Upper lobe of right lung (tissue), 1 donor: ENCODE data around the gene FAM120B. TPM values are rescaled to one million over a fixed set of nuclear protein-coding genes. Genes with fewer than 3 reads are reported as not detected.

Experiments used
- ATAC-seq: fragments of 200-7000 bp; cut with Tn5 transposase; one replicate; pipeline ENCODE4 v1.9.1; 2020; ENCODE audit warnings: mild to moderate bottlenecking, moderate library complexity
- DNase-seq: peaks from one replicate; pipeline ENCODE4 v3.0.0-alpha.2; 2020
- H3K27ac ChIP-seq: fragments of 200-600 bp; one replicate; pipeline ENCODE4 v1.8.0; 2022
- H3K27me3 ChIP-seq: fragments of 200-600 bp; one replicate; pipeline ENCODE4 v1.8.0; 2022; ENCODE audit warnings: mild to moderate bottlenecking
- H3K36me3 ChIP-seq: fragments of 200-600 bp; one replicate; pipeline ENCODE4 v1.8.0; 2022
- H3K4me1 ChIP-seq: fragments of 200-600 bp; one replicate; pipeline ENCODE4 v1.8.0; 2022
- H3K4me3 ChIP-seq: fragments of 200-600 bp; one replicate; pipeline ENCODE4 v1.8.0; 2022; ENCODE audit warnings: mild to moderate bottlenecking
- H3K9me3 ChIP-seq: fragments of 200-600 bp; one replicate; pipeline ENCODE4 v1.8.0; 2022
- CTCF ChIP-seq: fragments of 200-600 bp; IDR thresholded peaks from one replicate; pipeline ENCODE4 v1.8.0; 2022; ENCODE audit warnings: antibody characterized with exemption
- intact Hi-C: fragments of 100-400 bp; cut with DNase I; formaldehyde crosslinking; loops from one replicate; pipeline ENCODE4 v1.11.0; 2022
- total RNA-seq: library from RNA; stranded (reverse); fragmentation: NEBNext Ultra II Directional; extraction: Animal tissue kit (Norgen Biotek cat#: 25700); gene quantifications from one replicate; pipeline ENCODE4 v1.2.1, GENCODE V29; 2021
- donor health status: DM: no; HTN: yes; CAD: no; lungs with severe emphysema.

Gene FAM120B
- total RNA-seq, 1 donor from 2014 or later: 26.1 TPM

- H3K4me3 ChIP-seq: peak overlapping the region; percentile 81
These were observed 19.1 kb upstream of the FAM120B start for GRCh38 chr6:170287371-170287876.

GRCh38 chr6:170288091-170288631 lies 18.4 kb upstream of the FAM120B start:
- intact Hi-C loops: no loop called here
- no peak for DNase-seq
- no peak for ATAC-seq
- Histone ChIP-seq H3K27me3 (peaks cover 34% of the 10 kb centered on the region), H3K27ac (no peak overlapping the region), H3K4me3 (peak overlapping the region; percentile 81), H3K4me1 (peaks cover 49% of the 10 kb centered on the region), H3K9me3 (no peaks in the 10 kb centered on the region), H3K36me3 (peaks cover 17% of the 10 kb centered on the region)
- no peak for TF ChIP-seq CTCF

More at GRCh38 chr6:170287371-170287876, 19.1 kb upstream of the FAM120B start:
- DNase-seq (peak; percentile 35), ATAC-seq (no peak)
- intact Hi-C loops: no loop called here
- no peak for TF ChIP-seq CTCF
- H3K27ac ChIP-seq: peak overlapping the region; percentile 65
- H3K4me1 ChIP-seq: peaks cover 42% of the 10 kb centered on the region
- H3K27me3 ChIP-seq: peaks cover 34% of the 10 kb centered on the region
- peaks cover 24% of the 10 kb centered on the region for H3K36me3 ChIP-seq
- H3K9me3 ChIP-seq: no peaks in the 10 kb centered on the region

GRCh38 chr6:170288852-170289179 lies 17.7 kb upstream of the FAM120B start:
- DNase-seq (no peak), ATAC-seq (no peak)
- intact Hi-C loops: no loop called here
- Histone ChIP-seq H3K27ac (peak overlapping the region; percentile 47), H3K9me3 (no peaks in the 10 kb centered on the region), H3K36me3 (peaks cover 10% of the 10 kb centered on the region), H3K27me3 (peaks cover 40% of the 10 kb centered on the region), H3K4me3 (peak overlapping the region; percentile 81), H3K4me1 (peaks cover 51% of the 10 kb centered on the region)
- no peak for TF ChIP-seq CTCF

- DNase-seq (no peak), ATAC-seq (no peak)
- TF ChIP-seq CTCF: no peak
- H3K27me3 ChIP-seq: peaks cover 45% of the 10 kb centered on the region
- H3K27ac ChIP-seq: peak overlapping the region; percentile 47
- H3K9me3 ChIP-seq: no peaks in the 10 kb centered on the region
- peaks cover 7% of the 10 kb centered on the region for H3K36me3 ChIP-seq
- H3K4me3 ChIP-seq: peak overlapping the region; percentile 81
- peaks cover 51% of the 10 kb centered on the region for H3K4me1 ChIP-seq
- intact Hi-C loops: no loop called here
These were observed 17.2 kb upstream of the FAM120B start for GRCh38 chr6:170289180-170289931.

GRCh38 chr6:170289951-170290295 lies 16.6 kb upstream of the FAM120B start:
- H3K4me1 ChIP-seq: peaks cover 53% of the 10 kb centered on the region
- H3K27ac ChIP-seq: peak overlapping the region; percentile 71
- peaks cover 50% of the 10 kb centered on the region for H3K27me3 ChIP-seq
- H3K9me3 ChIP-seq: no peaks in the 10 kb centered on the region
- no peak for DNase-seq
- peak overlapping the region; percentile 81 for H3K4me3 ChIP-seq
- no peak for ATAC-seq
- TF ChIP-seq CTCF: no peak
- peaks cover 2% of the 10 kb centered on the region for H3K36me3 ChIP-seq
- intact Hi-C loops: no loop called here
